COLO829 (cell line): Measurements from ENCODE around the gene KCNMB3.
"Not testable (repeated sequence)": the region's sequence is repeated elsewhere in the genome, so short reads cannot be mapped to it uniquely, and the experiment has no call there.

Experiments used
- DNase-seq: peaks from one replicate; pipeline ENCODE4 v3.0.0; 2012; ENCODE audit warnings: low spot score

KCNMB3 gene

DNA sequence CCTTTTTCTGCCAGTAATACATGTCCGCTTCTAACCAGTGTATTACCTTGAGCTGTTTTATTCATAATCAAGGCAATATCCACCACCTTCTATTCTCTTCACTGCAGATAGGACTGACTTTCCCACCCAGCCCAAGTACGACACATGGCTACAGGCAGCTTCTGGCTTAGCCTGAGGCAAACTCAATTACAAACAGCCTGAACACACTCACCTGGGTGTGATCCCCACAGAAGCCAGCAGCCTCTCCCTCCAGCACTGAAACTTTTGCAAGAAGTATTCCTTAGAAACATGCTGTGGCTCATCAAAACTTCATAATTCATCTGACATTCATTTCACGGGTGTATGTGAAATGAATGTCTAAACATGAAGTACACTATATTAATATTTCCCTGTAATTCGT, 13.5 kb upstream of the KCNMB3 start:
- DNase-seq: no peak

DNA sequence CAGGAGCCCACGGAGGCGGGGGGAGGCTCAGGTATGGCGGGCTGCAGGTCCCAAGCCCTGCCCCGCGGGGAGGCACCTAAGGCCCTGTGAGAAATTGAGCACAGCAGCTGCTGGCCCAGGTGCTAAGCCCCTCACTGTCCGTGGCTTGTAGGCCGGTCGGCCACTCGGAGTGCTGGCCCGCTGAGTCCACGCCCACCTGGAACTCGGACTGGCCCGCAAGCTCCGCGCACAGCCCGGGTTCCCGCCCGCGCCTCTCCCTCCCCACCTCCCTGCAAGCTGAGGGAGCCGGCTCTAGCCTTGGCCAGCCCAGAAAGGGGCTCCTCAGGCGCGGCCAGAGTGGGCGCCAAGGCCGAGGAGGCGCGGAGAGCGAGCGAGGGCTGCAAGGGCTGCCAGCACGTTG, 12.2 kb upstream of the KCNMB3 start:
- no peak for DNase-seq

DNA sequence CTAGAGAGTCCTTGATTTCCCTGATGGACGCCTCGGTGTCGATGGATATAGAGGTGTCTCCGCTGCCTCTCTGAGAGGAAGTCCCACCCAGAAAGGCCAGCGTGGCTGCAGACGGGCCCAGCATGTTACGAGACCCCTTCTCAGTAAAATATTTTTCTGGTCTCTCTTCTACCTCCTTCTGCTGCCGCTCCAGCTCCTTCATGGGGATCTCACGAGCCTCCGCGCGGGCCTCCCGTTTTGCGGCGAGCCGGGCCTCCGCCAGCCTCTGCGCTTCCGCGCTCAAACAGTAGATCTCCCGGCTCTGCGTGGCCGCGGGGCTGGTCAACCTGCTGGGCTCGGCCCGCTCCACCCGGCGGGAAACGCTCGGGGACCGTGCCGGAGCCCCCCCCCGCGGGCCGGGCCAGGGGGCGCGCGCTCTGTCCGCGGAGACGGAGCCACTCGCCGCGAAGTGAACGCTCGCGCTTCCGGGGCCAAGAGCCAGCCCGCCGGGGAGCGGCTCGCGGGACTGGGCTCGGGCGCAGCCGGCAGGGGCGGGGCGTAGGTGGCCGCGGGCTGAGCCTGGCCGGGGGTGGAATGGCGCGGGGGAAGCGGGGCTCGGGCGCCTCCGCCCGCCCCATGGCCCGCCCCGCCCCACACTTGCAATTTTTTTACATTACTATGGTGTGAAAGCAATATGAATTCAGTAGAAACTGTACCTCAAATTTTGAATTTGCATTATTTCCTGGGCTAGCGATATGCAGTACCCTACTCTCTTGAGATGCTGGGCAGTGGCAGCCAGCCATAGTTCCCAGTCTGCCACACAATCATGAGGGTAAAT, 10.2 kb upstream of the KCNMB3 start:
- DNase-seq: peak; percentile 34

DNA sequence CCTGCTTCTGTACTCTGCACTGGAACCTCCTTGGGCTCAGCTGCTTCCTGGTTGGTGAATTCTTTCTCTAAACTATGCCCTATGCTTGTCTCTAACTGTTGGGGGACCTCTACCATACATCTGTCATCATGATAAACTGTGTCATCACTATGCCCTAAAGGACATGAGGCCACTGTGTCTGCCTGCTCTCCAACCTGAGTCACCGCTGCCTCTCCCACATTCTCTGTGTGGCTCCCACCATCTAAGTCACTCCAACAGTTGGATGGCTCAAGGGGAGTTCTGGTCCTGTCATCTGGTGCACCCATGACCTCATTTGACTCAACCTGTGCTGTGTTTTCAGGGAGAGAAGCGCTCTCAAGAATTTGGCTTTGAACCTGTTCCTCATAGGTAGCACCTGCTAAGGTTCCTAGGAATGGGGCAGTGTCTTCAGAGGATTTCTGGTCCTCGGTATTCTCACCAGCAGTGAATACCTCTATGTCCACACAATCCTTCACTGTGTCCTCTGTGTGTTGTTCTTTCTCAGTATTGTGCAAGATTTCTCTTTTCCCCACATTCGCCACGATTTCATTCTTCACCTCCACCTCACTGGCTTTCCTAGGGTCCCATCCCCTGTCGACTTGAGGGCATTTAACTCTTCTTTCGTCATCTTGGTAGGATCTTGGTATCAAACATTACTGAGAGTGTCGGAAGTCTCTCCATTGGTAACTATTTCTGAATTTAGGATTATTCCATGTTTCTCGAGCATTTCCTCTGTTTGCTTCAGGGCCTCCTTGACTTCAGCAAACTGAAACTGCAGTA, 9.2 kb upstream of the KCNMB3 start:
- not testable (repeated sequence) for DNase-seq

DNA sequence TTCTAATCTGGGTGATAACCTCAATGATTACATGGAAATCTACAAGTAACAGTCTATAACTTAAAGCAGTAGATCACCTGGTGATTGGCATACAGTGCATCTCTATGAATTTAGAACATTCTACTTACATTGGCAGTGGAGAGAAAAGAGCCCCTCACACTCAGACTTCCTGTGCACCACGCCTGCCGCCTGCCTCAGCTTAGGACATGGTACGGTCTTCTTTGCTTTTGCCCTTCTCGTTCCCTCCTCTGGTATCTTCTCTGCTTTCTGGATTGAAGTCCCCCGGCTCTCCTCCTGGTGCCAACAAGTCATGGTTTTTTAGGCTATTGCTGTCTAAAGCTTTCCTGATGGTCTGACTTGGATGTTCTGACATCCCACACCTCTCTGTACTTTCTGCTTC, 7.9 kb upstream of the KCNMB3 start:
- no peak for DNase-seq

DNA sequence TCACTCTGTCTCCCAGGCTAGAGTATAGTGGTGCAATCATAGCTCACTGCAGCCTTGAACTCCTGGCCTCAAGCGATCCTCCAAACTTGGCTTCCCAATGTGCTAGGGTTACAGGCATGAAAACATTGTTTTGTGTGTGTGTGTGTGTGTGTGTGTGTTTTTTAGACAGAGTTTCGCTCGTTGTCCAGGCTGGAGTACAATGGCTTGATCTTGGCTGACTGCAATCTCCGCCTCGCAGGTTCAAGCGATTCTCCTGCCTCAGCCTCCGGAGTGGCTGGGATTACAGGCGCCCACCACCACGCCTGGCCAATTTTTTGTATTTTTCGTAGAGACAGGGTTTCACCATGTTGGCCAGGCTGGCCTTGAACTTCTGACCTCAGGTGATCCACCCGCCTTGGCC, 6.8 kb upstream of the KCNMB3 start:
- DNase-seq: not testable (repeated sequence)

DNA sequence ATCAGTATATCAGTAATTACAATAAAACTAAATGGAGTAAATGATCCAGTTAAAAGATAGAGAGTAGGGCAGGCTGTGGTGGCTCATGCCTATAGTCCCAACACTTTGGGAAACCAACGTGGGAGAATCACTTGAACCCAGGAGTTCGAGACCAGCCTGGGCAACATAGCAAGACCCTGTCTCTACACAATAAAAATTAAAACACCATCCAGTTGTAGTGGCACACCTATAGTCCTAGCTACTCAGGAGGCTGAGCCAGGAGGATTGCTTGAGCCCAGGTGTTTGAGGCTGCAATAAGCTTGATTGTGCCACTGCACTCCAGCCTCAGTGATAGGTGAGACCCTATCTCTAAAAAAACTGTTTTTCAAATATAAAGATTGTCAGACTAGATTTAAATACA, 5.9 kb upstream of the KCNMB3 start:
- DNase-seq: no peak

DNA sequence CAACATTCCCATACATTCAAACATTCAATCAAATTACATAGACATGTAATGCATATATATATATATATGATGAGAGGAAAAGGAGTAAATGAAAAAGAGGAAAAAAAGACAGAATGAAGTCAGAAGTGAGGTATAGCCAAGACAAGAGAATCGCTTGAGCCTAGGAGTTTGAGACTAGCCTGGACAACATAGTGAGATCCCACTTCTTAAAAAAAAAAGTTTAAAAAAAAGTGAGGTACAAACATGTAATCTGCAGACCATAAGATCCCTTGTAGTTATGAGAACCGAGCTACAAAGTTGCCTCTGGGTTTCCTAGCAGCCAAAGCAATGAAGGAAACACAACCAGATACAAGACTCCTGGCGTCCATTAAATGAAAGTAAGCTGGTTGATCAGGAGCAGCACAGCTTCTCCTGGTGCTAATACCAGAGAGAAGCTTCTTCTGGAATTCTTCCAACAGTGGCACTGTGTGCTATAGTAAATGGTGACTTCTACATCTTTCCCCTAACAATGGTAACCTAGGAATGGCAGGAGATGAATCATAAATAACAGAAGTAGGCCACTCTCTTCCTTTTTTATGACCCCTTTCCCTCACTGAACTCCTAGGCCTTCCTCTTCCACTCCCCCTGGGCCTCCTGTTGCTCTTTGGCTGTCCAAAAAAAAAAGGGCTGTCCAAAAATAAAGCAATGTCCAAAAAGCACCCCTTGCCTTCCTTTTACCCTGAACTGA, 3.5 kb downstream of the KCNMB3 start:
- DNase-seq: no peak

DNA sequence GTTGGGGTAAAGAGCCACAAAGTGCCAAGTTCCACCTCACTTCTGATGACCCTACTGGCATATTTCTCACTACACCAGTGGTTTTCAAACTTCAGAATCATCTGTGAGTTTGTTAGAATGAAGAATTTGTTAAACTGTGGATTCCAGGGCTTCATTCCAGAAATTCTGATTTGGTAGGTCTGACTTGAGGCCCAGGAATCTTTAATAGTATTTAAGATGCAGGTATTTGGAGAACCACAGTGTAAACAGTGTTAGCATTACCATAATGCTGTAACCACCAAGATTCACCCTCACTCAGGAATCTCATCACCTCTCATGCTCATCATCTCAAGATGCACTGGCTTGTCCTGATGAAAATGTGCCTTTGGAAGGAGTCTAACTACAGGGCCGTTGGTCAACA, 6.0 kb downstream of the KCNMB3 start:
- no peak for DNase-seq

DNA sequence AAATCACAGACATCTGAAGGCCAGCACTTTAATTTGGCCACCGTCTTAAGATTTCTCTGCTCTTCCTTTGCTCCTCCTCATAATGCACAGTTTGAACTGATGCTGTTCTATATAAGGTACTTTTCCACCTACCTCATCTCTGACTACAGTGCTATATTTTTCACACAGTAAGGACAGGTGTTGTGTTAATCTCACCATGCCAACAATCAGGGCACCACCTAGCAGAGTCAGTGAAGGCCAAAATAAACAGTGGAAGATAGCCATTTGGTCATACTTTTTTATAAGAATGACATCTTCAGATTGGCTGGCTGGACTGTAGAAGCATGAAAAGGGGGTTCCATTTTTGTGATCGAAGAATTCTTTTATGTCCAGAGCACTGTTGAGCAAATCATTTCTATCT, 8.1 kb downstream of the KCNMB3 start:
- DNase-seq: not testable (repeated sequence)

DNA sequence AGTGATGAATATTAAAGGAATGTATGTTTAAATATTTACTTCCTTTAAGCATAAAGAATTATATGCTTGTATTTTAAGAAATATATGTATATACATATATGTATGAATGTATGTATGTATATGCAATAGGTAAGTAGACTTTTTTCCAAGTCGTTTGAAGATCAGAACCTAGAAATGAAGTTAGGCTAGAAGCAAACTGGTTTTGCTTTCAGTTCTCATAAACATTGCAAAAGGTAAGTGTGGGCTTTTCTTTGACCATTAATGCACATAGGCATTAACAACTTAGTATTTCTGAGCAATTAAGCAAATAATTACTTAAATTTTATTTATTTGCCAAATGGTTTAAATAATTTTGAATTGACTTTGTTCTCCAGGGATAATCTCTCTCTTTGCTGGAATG, 10.6 kb downstream of the KCNMB3 start:
- not testable (repeated sequence) for DNase-seq

DNA sequence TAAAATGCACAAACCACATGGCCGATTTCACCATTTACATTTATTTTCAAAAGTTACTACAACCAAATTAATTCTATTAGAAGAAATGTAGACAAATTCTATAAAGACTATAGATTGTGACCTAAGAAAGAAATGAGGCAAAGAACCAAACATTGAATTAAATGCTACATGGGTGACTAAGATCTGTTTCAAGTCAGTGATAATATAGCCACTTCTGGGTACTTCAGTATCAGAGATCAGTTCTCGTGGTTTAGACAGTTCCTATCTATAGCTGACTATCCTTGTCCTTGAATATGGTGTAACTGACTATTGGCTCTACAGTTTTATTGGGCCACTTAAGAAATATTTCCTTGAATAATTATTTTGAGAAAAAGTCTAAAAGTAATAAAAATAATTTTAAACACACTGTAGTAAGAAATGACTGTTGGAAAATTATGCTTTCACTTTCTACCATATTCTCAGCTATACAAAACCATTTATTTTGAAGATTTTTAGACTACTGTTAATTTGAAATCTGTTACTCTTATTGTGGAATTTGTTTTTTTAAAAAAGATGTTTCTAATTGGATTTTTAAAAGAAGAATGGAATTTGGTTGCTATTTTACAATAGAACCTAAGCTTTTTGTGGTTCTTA, 14.1 kb downstream of the KCNMB3 start:
- no peak for DNase-seq

DNA sequence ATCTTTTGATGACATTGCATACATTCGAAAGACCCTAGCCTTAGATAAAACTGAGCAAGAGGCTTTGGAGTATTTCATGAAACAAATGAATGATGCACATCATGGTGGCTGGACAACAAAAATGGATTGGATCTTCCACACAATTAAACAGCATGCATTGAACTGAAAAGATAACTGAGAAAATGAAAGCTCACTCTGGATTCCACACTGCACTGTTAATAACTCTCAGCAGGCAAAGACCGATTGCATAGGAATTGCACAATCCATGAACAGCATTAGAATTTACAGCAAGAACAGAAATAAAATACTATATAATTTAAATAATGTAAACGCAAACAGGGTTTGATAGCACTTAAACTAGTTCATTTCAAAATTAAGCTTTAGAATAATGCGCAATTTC, 16.7 kb downstream of the KCNMB3 start:
- no peak for DNase-seq

DNA sequence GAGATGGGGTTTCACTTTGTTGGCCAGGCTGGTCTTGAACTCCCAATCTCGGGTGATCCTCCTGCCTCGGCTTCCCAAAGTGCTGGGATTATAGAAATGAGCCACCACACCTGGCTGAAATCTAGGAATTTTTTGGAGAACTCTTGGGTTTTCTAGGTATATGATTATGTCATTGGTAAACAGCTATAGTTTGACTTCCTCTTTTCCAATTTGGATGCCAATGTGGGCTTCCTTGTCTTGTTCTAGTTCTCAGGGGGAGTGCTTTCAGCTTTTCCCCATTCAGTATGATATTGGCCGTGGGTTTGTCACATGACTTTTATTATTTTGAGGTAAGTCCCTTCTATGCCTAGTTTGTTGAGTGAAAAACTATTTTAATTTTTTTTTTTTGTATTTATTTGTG, 17.9 kb downstream of the KCNMB3 start:
- DNase-seq: no peak

DNA sequence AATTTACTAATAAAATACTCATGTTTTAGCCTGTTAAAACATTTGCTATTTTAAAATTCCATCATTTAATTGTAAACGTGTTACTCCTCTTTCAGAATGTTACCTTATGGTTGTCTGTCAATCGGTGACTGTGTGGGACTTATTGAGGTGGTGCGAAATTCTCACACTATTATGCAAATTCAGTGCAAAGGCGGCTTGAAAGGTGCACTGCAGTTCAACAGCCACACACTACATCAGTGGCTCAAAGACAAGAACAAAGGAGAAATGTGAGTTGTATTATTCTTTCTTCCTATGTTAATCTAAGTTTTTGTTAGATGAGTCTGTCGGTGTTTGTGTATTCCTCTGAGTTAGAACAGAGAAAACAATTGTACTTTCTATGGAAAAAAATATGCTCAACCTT, 21.7 kb downstream of the KCNMB3 start:
- DNase-seq: no peak

DNA sequence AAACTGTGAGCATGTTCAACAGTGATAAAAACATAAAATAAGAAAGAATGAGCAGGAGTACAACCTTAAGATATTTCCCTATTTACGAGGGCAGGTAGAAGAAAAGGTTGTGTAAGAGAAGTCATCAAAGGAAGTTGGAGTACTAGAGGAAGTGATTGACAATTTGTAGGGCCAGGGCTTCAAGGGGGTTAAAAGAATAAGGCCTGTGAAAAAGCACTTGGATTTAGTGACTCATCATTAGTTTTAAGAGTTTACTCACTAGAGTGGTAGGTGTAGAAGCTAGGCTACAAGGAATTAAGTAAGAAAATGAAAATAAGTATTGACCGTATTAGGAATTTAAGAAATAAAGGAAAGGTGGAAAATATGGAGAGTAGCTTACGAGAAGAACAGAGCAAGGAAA, 23.6 kb downstream of the KCNMB3 start:
- no peak for DNase-seq

DNA sequence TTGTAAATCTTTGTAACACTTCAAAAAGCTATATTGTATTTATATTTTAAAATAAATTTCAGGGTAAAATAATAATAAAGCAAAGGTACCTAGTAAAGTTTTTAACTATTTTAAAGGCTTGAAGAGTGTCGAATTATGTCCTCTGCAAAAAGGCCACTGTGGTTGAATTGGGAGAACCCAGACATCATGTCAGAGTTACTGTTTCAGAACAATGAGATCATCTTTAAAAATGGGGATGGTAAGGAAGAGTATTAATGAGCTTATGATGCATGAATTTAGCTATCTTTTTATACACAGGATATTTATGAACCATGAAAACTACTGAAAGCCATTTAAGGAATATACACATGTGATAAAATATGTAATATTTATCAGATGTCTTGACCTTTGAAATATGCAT, 26.3 kb downstream of the KCNMB3 start:
- no peak for DNase-seq

DNA sequence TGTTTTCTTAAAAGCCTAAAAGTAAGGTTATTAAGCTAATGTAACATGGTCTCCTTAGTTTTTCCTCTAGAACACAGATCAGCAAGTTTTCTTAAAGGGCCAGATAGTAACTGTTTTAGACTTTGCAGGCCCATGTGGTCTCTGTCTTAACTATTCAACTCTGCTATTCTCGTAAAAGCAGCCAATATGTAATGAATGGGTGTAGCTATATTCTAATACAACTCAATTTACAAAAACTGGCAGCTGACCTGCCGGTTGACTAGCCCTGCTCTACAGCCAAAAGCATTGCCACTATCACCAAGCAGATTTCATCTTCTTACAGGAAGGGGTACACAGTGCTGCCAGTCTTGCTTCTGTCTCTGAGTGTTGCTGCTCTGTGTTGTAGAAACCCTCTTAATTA, 27.4 kb downstream of the KCNMB3 start:
- DNase-seq: no peak

DNA sequence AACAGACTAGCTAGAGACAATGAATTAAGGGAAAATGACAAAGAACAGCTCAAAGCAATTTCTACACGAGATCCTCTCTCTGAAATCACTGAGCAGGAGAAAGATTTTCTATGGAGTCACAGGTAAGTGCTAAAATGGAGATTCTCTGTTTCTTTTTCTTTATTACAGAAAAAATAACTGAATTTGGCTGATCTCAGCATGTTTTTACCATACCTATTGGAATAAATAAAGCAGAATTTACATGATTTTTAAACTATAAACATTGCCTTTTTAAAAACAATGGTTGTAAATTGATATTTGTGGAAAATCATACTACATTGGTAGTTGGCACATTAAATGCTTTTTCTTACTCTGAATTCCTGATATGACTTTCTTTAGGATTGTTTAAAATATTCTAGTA, 32.7 kb downstream of the KCNMB3 start:
- not testable (repeated sequence) for DNase-seq

DNA sequence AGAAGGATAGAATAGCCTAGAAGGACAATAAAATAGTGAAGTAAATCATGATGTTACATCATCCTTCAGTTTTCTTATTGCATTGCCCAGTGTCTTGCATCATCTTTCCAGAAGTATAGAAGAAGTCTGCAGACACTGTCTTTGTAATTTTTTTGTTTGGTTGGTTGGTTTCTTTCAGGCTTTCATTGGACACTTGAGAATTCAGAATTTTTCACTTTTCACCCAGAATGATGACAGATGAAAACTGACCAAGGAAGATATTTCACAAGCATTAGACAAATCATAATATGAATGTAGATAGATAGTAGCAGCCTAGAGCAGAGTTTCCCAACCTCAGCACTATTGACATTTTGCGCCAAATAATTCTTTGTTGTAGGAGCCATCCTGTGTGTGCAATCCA, 35.4 kb downstream of the KCNMB3 start:
- not testable (repeated sequence) for DNase-seq

DNA sequence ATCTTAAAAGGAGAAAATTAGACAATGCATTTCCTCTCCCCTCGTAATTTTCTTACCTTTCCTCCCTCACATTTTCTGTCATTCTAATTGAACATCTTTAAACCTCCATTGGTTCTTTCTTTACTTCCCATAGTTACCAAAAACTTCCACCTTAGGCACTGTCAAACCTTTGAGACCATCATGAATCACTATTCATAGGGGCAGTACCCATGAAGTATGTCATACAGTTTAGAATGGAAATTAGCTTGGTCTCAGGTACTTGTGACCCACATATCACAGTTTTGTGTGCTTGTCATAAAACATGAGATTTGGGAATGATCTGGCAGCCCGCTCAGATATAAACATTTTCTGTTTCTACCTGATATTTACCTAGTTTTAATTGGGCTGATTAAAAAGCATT, 50.1 kb downstream of the KCNMB3 start:
- no peak for DNase-seq

DNA sequence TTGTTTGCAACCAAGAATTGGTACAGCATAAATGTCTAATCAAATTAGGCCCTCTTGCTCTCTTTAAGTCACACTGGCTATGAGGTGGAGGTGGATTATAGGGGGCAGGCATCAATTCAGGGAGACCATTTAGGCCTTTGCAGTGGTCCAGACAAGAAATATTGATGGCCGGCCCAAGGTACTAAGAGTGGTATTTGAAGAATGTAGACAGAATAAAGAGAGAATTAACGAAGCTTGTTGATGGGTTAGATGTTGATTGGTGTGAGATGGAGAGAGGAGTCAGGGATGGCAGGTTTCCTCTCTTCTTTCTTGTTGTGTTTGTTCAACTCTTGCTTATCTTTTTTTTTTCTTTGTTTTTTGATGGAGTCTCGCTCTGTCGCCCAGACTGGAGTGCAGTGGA, 54.2 kb downstream of the KCNMB3 start:
- DNase-seq: no peak
